ENCODE measurements around the gene THUMPD3. TPM values are rescaled to one million over a fixed set of nuclear protein-coding genes. Genes with fewer than 3 reads are reported as not detected.

The THUMPD3 gene
- total and polyA plus RNA-seq, 9 of the 15 experiments (the other 6 are each of a cell fraction or from before 2014, with no cell fraction given): 58.3 to 132 (median 113) TPM

DNA sequence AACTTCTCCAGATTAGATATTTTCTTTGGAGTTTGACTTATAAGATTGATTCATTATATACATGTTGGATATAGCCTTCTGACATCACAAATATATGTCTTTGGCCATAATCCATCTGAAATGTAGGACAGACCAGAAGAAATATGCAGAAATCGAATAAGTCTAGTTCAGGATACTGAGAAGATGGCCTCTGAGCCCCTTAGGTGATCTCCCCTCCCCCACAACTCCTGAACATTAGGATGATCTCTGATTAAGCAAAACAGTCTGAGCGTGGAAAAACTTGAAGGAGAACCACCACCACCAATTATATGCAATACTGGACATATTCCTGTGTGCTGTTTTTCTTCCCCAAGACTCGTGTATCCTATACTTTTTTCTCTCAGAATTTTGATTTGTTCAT is 37.8 kb downstream of the THUMPD3 start (continued):
- TF ChIP-seq MXI1 (IDR thresholded peaks at IDR 0.05; ENCODE audit: low read depth, low read length): no peak
- TF ChIP-seq ELF4 (CRISPR knock-in tag; IDR thresholded peaks at IDR 0.05): no peak
- TF ChIP-seq, protein P1, sequence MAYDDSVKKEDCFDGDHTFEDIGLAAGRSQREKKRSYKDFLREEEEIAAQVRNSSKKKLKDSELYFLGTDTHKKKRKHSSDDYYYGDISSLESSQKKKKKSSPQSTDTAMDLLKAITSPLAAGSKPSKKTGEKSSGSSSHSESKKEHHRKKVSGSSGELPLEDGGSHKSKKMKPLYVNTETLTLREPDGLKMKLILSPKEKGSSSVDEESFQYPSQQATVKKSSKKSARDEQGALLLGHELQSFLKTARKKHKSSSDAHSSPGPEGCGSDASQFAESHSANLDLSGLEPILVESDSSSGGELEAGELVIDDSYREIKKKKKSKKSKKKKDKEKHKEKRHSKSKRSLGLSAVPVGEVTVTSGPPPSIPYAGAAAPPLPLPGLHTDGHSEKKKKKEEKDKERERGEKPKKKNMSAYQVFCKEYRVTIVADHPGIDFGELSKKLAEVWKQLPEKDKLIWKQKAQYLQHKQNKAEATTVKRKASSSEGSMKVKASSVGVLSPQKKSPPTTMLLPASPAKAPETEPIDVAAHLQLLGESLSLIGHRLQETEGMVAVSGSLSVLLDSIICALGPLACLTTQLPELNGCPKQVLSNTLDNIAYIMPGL (CRISPR knock-in tag; IDR thresholded peaks at IDR 0.05): no peak
- TF ChIP-seq ZBTB8A (IDR thresholded peaks at IDR 0.05; ENCODE audit: partially characterized antibody): no peak
- 0 out of 2 replicates have a peak, but pooled peaks have one; percentile 13 for TF ChIP-seq EP400 (IDR thresholded peaks at IDR 0.05)

DNA sequence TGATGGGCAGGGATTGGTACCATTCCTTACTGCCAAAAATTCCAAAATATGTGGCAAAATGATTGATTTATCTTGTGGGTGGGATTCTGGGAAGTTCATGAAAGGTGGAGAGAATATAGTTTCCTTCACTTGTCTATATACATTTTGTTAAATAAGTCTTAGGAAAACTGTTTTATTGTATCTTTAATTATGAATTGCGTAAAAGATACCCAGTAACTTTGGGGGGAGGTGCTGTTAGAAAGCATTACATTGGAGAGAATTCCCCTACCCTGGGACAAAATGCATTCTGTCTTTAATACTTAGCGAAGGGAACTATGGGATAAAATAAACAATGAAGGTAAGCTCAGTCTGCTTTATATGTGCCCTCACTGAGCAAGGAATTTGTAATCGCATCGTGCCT is 39.1 kb downstream of the THUMPD3 start:
- ATAC-seq: no peak
- Histone ChIP-seq H3K9me3 (replicated peaks; ENCODE audit: control insufficient read depth, insufficient read depth, low read depth, low read length) (no peaks in the 10 kb centered on the region), H3K4me2 (ENCODE audit: insufficient read depth, low read length) (peak overlapping the region; percentile 77), H3K9me1 (ENCODE audit: control insufficient read depth, insufficient read depth, low read length) (no peaks in the 10 kb centered on the region), H3K36me3 (ENCODE audit: control insufficient read depth, insufficient read depth, low read length) (peaks cover 11% of the 10 kb centered on the region; the same call in 1 of the 3 replicates), H3K4me3 (peak overlapping the region; percentile 19), H3K27me3 (ENCODE audit: control insufficient read depth in 2 of 2, insufficient read depth in 2 of 2, low read length in 2 of 2) (no peaks in the 10 kb centered on the region), H3K79me2 (ENCODE audit: control insufficient read depth, insufficient read depth, low read length) (peaks cover 94% of the 10 kb centered on the region), H3K9ac (ENCODE audit: insufficient read depth in 1 of 2, low read depth in 2 of 2, low read length in 2 of 2) (peak overlapping the region in 1 of 2 experiments; percentile 97; a peak in 2 of 4 replicates), H3K27ac (ENCODE audit: extremely low read depth, low read depth, low read length) (peak overlapping the region; percentile 63), H2AFZ (ENCODE audit: low read depth, low read length) (no peak overlapping the region), H4K20me1 (replicated peaks; ENCODE audit: control insufficient read depth, insufficient read depth, low read length) (peaks cover 55% of the 10 kb centered on the region), H3K4me1 (replicated peaks in 1 of 2; ENCODE audit: control insufficient read depth in 2 of 2, insufficient read depth in 2 of 2, low read length in 2 of 2) (peaks cover 3 to 36% of the 10 kb centered on the region in 2 experiments; a peak in 4 of 5 replicates)
- TF ChIP-seq MCM7 (IDR thresholded peaks at IDR 0.05) (no peak), MTA3 (IDR thresholded peaks at IDR 0.05; ENCODE audit: borderline replicate concordance) (no peak), MXI1 (IDR thresholded peaks at IDR 0.05; ENCODE audit: low read depth, low read length) (no peak), ZNF197 (CRISPR knock-in tag; IDR thresholded peaks at IDR 0.05; ENCODE audit: low read depth) (no peak), MEIS2 (IDR thresholded peaks at IDR 0.05; ENCODE audit: partially characterized antibody) (peak; percentile 25), NCOA1 (IDR thresholded peaks at IDR 0.05; ENCODE audit: low read depth) (no peak)
- 8% methylated on average over 4 of the region's 4 CpGs for WGBS (ENCODE audit: insufficient coverage, low coverage, missing lambda C conversion rate)
- no TSS peak for BruUV-seq (replicated peaks)
- FAIRE-seq: no peak
- DNase-seq (ENCODE audit: extremely low read depth in 1 of 4, low spot score in 3 of 4): no peak
- CTCF ChIA-PET (ENCODE audit: low intra/inter-chr PET ratio): interaction anchor here (0.6 to 0.7 kb wide), 2 partner anchors 21 to 582 kb away, joined by 3 read pairs; no protein-coding TSS in a partner anchor
- intact Hi-C loops (cut with micrococcal nuclease) (no loop called here), in situ Hi-C loops (cut with MboI) (no loop called here)
- POLR2A ChIA-PET: interaction anchor here (1.1 to 2.1 kb wide), 4 partner anchors 14 to 34 kb away, joined by 3 to 7 read pairs (median 5); no protein-coding TSS in a partner anchor
